MM.1S (cell line): ENCODE measurements around the gene L3MBTL4.

Source experiments
- DNase-seq: peaks from one replicate; pipeline ENCODE4 v3.0.0-alpha.2; 2015
- H2AFZ ChIP-seq: fragments of 300-600 bp; sonication (generic); 2 replicates; pipeline ENCODE4 v1.6.0; 2016; ENCODE audit warnings: antibody characterized with exemption, low read length
- H3F3A ChIP-seq: fragments of 300-600 bp; sonication (generic); 2 replicates; pipeline ENCODE4 v1.6.1; 2016; ENCODE audit warnings: mild to moderate bottlenecking, antibody characterized with exemption, low read length, moderate library complexity, mixed read lengths; ENCODE audit not compliant: insufficient read depth
- H3K27ac ChIP-seq: fragments of 300-600 bp; sonication (generic); 2 replicates; pipeline ENCODE4 v1.5.1; 2016; ENCODE audit warnings: mild to moderate bottlenecking, low read length
- H3K27me3 ChIP-seq: fragments of 300-600 bp; sonication (generic); replicated peaks from 2 replicates; pipeline ENCODE4 v1.6.0; 2016; ENCODE audit warnings: low read length; ENCODE audit not compliant: insufficient read depth
- H3K36me3 ChIP-seq: fragments of 300-600 bp; sonication (generic); replicated peaks from 2 replicates; pipeline ENCODE4 v1.6.1; 2016; ENCODE audit warnings: mild to moderate bottlenecking, low read length, mixed read lengths; ENCODE audit not compliant: insufficient read depth
- H3K4me1 ChIP-seq: fragments of 300-600 bp; sonication (generic); 2 replicates; pipeline ENCODE4 v1.6.1; 2016; ENCODE audit warnings: low read length, mixed read lengths
- H3K4me2 ChIP-seq: fragments of 300-600 bp; sonication (generic); 2 replicates; pipeline ENCODE4 v1.6.0; 2016; ENCODE audit warnings: low read depth, low read length
- H3K4me3 ChIP-seq: fragments of 300-600 bp; sonication (generic); 2 replicates; pipeline ENCODE4 v1.5.1; 2016; ENCODE audit warnings: low read length, mixed read lengths
- H3K79me2 ChIP-seq: fragments of 300-600 bp; sonication (generic); 2 replicates; pipeline ENCODE4 v1.6.1; 2016; ENCODE audit warnings: mixed run types, low read length, mixed read lengths
- H3K9ac ChIP-seq: fragments of 300-600 bp; sonication (generic); 2 replicates; pipeline ENCODE4 v1.6.1; 2016; ENCODE audit warnings: low read length, mixed read lengths
- H3K9me2 ChIP-seq: fragments of 300-600 bp; sonication (generic); replicated peaks from 2 replicates; pipeline ENCODE4 v1.6.1; 2016; ENCODE audit warnings: mild to moderate bottlenecking, low read length, mixed read lengths; ENCODE audit not compliant: insufficient read depth
- H3K9me3 ChIP-seq: fragments of 300-600 bp; sonication (generic); replicated peaks from 2 replicates; pipeline ENCODE4 v1.6.1; 2016; ENCODE audit warnings: mild to moderate bottlenecking, low read length, mixed read lengths; ENCODE audit not compliant: insufficient read depth
- H4K20me1 ChIP-seq: fragments of 300-600 bp; sonication (generic); 2 replicates; pipeline ENCODE4 v1.6.1; 2016; ENCODE audit warnings: mild to moderate bottlenecking, low read length, moderate library complexity, mixed read lengths; ENCODE audit not compliant: insufficient read depth
- EZH2 ChIP-seq: fragments of 300-600 bp; sonication (generic); optimal IDR thresholded peaks from 2 replicates; pipeline ENCODE3; 2017; ENCODE audit warnings: low read depth, mild to moderate bottlenecking, antibody characterized with exemption, low read length, mixed read lengths
- EZH2phosphoT487 ChIP-seq: fragments of 300-600 bp; sonication (generic); IDR thresholded peaks from 2 replicates; pipeline ENCODE4 v1.6.1; 2018; ENCODE audit warnings: antibody characterized with exemption, low read length
- TF ChIP-seq, protein P1 (sequence below): fragments of 300-600 bp; sonication (generic); IDR thresholded peaks from 2 replicates; pipeline ENCODE4 v1.5.1; 2016; ENCODE audit warnings: antibody characterized with exemption, low read length, mixed read lengths

Gene L3MBTL4

DNA sequence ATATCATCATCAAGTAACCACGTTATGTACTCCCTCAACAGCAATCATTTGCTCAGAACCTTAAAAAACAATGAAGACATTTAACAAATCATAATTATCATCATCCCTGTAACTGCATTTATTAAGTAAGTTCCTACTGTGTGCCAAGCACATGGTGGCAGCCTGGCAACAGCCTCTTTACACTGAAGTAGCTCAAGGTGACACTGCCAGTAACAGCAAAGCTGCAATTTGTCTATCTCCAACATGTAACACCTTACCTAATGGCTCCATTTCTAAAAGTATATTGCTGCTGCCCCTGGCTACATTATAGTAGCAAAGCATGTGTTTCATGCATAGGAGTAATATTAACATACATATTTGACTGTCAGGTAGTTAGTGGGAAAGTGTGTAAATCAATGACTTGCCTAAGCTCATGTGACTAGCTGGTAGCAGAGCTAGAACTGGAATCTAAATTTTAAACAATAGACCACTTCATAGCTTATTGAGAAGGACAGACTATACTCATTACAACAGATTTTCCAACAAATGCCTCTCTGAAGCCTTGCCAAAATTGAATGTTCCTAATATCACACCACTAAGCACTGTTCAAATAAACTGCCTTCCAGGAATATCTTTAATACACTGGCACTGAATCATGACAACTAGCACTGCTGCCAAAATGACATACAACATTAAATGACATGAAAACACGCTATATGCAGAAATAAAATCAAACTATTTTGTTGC, 86.7 kb downstream of the L3MBTL4 start:
- Histone ChIP-seq H3K4me2 (no peak overlapping the region), H3F3A (no peaks in the 10 kb centered on the region), H3K9me2 (no peaks in the 10 kb centered on the region), H3K4me3 (no peak overlapping the region), H3K9ac (no peak overlapping the region), H3K9me3 (no peaks in the 10 kb centered on the region), H3K79me2 (0 out of 2 replicates have a peak, but pooled peaks cover 16% of the 10 kb centered on the region), H4K20me1 (no peaks in the 10 kb centered on the region), H3K27ac (no peak overlapping the region), H3K4me1 (no peaks in the 10 kb centered on the region), H3K27me3 (no peaks in the 10 kb centered on the region), H2AFZ (no peak overlapping the region), H3K36me3 (no peaks in the 10 kb centered on the region)
- no peak for DNase-seq
- TF ChIP-seq EZH2 (no peak), EZH2phosphoT487 (no peak)
- TF ChIP-seq, protein P1, sequence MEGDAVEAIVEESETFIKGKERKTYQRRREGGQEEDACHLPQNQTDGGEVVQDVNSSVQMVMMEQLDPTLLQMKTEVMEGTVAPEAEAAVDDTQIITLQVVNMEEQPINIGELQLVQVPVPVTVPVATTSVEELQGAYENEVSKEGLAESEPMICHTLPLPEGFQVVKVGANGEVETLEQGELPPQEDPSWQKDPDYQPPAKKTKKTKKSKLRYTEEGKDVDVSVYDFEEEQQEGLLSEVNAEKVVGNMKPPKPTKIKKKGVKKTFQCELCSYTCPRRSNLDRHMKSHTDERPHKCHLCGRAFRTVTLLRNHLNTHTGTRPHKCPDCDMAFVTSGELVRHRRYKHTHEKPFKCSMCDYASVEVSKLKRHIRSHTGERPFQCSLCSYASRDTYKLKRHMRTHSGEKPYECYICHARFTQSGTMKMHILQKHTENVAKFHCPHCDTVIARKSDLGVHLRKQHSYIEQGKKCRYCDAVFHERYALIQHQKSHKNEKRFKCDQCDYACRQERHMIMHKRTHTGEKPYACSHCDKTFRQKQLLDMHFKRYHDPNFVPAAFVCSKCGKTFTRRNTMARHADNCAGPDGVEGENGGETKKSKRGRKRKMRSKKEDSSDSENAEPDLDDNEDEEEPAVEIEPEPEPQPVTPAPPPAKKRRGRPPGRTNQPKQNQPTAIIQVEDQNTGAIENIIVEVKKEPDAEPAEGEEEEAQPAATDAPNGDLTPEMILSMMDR, result no peak

DNA sequence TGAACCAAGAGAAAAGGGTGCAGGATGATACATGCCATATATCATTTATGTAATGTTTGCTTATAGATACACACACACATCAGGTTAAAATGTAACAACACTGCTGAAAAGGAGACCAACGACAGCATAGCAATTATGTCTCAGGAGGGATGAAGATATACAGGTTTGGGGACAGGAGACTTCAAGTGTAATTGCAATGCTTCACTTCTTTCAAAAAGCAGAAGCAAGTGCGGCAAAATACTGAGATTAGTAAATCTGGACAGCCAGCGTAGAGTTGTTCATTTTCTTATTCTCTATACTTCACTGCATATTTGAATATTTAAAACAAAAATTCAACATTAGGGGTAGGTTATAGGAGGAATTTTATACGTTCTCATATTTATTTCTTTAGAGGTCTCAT, 87.2 kb downstream of the L3MBTL4 start:
- no peak overlapping the region for H2AFZ ChIP-seq
- no peaks in the 10 kb centered on the region for H3K9me3 ChIP-seq
- H3K4me1 ChIP-seq, result no peaks in the 10 kb centered on the region
- H3K27me3 ChIP-seq, result no peaks in the 10 kb centered on the region
- TF ChIP-seq EZH2 (no peak), EZH2phosphoT487 (no peak)
- TF ChIP-seq, protein P1, result no peak
- no peak overlapping the region for H3K9ac ChIP-seq
- H3K79me2 ChIP-seq, result 0 out of 2 replicates have a peak, but pooled peaks cover 16% of the 10 kb centered on the region
- H4K20me1 ChIP-seq, result no peaks in the 10 kb centered on the region
- no peak overlapping the region for H3K4me3 ChIP-seq
- H3F3A ChIP-seq, result no peaks in the 10 kb centered on the region
- H3K36me3 ChIP-seq, result no peaks in the 10 kb centered on the region
- no peak overlapping the region for H3K4me2 ChIP-seq
- DNase-seq, result no peak
- no peak overlapping the region for H3K27ac ChIP-seq
- no peaks in the 10 kb centered on the region for H3K9me2 ChIP-seq

DNA sequence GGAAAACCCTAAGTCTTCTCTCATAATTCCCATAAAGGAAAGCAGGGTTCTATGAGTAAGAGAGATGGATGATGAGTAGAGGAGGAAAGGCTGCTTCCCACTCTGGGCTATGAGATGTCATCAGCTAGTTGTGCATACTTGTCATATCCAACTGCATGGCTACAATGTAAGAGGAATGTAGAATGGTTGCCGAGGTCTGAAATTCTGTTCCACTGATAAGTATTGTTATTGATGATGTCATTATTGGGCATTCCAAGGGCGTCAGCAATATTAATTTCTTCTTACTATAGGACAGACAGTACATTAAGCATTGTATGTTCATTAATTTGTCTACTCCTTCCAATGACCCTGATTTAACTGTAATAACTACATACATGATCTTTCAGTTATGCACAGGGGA, 88.1 kb downstream of the L3MBTL4 start:
- no peaks in the 10 kb centered on the region for H3K9me3 ChIP-seq
- peaks cover 12% of the 10 kb centered on the region; the same call in 1 of the 2 replicates for H3K79me2 ChIP-seq
- H3K9ac ChIP-seq, result no peak overlapping the region
- H3K27ac ChIP-seq, result no peak overlapping the region
- H3K9me2 ChIP-seq, result no peaks in the 10 kb centered on the region
- H2AFZ ChIP-seq, result no peak overlapping the region
- no peaks in the 10 kb centered on the region for H3K36me3 ChIP-seq
- no peaks in the 10 kb centered on the region for H3K4me1 ChIP-seq
- H3K27me3 ChIP-seq, result no peaks in the 10 kb centered on the region
- no peak overlapping the region for H3K4me3 ChIP-seq
- no peak overlapping the region for H3K4me2 ChIP-seq
- TF ChIP-seq EZH2 (no peak), EZH2phosphoT487 (no peak)
- TF ChIP-seq, protein P1, result no peak
- no peaks in the 10 kb centered on the region for H3F3A ChIP-seq
- H4K20me1 ChIP-seq, result no peaks in the 10 kb centered on the region
- DNase-seq, result no peak
